ENCODE measurements around the gene HOXA5. TPM values are rescaled to one million over a fixed set of nuclear protein-coding genes. Genes with fewer than 3 reads are reported as not detected.

HOXA5 gene
- polyA plus RNA-seq, 4 donors, result 70.8 to 87.5 (median 80.9) TPM

DNA sequence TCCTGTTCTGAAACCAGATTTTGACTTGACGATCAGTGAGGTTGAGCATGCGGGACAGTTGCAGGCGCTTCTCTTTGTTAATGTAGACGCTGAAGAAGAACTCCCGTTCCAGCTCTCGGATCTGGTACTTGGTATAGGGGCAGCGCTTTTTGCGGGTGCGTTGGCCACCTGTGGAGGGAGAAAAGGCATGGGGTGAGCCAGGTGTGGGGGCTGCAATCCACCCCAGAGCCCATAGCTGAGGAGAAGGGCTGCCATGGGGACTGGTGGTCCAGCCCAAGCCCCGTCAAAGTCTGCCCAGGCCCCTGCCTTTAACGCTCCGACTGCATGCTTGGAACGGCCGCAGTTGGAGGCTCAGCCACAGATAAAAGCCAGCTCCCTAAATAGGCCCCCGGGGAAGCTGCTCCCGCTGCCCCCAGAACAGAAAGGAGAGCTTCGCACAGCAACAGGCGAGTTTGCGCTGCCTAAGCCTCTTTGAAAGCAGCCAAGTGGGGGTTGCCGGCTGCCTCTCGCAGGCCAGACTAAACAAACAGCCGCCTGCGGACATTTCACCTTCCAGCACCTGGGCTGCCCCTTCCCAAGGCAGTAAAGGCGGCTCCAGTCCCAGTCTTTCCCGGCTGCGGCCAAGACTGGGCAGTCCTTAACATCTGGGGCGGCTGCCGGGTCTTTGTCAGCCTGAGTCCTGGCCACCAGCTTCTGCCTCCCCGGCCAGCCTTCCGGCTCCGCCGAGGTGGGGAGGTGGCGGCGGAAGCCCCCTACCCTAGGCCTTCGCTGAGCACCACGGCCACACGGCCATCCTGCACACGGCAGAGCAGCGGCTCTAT lies 39.6 kb upstream of the HOXA5 start:
- DNase-seq (ENCODE audit: low read depth in 4 of 4, low spot score in 2 of 4), result no peak

DNA sequence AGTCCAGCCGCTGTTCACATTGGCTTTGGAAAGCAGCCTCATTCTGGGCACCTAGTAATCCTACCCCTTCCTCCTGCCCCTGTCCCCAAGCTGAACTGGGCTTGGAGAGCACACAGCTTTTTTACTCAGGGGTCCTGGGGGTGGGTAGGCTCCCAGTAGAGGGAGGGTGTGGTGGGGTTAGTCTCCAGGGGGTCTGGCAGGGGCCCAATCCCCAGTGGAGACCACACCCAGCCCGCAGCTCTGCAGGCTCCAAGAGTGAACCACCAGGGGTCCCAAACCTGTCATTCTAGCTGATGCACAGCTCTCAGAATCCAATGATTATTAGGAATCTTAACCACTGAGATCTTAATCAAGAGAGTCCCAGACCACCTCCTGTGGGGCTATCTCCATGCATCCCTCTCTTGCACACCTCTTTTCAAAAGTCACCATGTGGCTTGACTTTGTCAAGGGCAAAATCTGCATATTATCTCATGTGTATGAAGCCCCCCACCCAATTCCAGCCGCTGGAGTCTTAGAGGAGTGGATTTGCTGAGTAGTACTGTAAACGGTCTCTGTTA lies 38.9 kb upstream of the HOXA5 start:
- DNase-seq (ENCODE audit: low read depth in 4 of 4, low spot score in 2 of 4), result no peak

DNA sequence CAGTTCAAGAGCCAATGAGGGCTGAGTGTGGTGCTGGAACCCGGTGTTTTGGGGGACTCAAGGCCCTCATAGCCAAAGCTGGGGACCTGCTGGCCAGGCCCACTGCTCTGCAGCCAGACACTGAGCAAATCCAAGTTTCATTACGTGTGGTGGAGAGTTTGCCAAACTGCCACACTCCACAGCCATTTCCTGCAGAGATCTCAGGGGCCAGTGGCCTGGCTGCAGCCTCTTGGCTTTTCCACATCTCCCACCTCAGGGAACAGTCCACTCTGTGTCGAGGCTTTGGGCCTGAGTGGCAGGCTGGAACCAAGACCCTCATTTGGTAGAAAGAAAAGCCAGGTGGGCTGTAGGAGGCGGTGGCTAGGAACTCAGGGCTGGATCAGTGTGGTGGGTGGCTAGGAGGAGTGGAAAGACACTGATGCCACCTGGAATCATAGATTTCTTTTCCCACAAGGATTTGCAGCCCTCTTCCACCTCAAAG lies 38.4 kb upstream of the HOXA5 start:
- no peak for DNase-seq (ENCODE audit: low read depth in 4 of 4, low spot score in 2 of 4)

DNA sequence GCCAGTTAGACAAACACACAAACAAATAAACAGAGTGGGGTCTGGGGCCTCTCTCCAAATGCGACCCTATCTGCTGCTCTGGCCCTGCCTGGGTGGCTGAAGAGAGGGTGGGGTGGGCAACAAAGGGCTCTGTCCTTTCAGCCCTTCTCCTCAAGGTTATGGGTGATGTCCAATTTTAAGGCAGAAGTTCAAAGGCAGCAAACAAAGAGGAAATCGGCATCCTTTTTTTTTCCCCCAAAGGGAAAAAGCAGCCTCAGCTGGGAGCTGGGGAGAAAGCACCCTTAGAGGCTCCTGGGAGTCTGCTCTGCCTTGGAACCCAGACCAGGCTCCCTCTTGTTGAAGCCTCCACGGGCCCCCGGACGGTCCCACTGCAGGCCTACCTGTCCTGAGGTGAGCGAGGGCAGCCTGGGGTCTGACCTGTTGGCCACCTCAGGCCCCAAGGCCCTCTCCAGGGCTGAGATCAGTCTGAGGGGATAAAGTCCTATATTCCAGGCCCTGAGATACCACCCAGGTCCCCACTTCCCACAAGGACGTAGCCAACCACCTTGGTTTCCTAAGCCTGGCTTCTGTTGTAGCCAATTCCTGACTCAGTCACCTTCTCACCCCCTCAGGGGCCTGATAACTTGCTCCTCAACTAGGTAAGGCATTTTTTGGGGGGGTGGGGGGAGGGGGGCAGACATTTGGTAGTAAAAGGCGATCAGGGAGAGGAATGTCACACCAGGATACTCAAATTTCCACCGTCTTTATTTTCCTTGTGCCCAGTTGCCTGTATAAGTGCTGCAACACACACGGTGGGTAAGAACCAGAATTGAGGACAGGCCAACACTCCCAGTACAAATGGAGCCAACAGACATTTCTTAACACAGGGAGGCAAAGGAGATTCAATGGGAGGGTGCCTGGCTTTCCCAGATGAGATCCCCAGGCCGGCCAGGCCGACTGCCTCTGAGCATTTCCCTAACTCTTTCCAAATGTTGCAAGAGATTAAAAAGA lies 37.2 kb upstream of the HOXA5 start:
- no peak for DNase-seq (ENCODE audit: low read depth in 4 of 4, low spot score in 2 of 4)

DNA sequence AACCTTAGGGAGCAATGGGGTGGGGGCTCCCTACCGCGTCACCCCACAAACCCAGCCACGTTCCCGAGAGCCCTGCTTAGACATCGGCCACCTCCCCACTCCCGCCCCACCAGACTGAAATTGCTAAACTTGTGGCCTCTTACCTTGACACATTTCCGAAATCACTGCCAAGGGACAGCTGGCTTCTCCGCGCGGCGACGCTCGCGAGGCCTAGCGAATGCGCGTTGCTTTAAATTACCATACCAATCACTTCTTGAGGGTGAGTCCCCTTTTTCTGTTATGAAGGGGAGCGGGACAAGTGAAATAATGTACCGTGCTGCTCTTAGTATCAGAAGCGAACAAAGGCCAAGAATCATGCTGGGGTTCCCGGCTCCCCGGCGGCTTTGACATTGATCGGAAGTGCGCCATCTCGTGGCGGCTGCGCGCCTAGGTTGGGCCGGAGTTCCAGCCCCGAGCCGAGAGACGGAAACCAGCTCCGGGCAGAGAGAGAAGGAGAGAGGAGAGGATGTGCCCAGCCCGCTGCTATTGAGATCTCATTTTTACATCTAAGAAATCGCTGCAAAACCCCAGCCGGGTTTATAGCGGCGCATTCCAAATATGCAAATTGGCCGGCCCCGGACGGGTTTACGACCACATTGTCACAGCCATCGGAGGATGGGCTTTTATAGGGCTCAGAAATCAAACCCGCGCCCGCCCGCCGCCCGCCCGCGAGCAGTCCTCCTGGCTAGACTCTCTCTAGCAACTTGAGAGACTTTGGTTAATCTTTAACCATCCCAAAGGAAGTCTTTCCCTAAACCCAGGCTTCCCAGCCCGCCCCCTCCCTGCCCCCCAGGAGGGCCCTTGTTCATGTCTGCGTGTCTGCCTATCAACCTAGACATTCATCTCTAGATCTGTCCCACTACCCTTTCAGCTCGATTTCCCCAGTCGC lies 36.3 kb upstream of the HOXA5 start:
- peak in 1 of 4 donors; percentile 88 for DNase-seq (ENCODE audit: low read depth in 4 of 4, low spot score in 2 of 4)

DNA sequence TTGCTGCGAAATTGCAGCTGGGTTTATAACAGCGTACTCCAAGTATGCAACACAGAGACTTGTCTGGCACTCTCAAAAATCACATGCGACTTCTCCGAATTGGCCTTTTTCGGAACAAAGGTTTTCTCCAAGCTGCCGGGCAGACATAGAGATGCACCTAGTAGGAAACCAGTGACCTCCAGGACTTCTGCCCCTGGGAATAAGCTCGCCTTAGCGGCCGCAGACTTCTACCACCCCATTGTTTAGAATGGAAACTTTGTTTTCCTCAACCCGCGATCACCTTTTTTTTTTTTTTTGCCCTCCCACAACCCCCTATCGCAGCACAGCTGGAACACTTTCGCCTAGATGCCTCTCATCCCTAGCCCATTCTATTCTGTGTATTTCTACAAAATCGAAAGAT lies 35.5 kb upstream of the HOXA5 start:
- no peak for DNase-seq (ENCODE audit: low read depth in 4 of 4, low spot score in 2 of 4)

DNA sequence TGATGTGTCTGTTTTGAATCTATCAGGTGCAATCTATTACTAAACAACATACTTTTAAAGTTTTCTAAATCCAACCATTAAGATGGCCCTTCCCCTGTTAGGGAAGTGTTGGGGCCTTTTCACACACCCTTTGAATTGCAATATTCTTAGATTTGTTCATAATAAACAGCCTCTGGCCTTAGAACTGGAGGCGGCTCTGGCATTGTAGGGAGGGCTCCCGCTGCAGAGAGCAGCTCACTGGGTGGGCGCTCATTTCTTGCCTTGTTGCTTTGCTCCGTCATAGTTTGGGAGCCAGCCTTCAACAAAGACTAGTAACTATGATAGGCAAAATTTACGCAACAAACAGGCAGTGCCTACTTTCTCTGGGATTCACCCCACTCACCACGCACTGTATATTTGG lies 34.9 kb upstream of the HOXA5 start:
- DNase-seq (ENCODE audit: low read depth in 4 of 4, low spot score in 2 of 4), result no peak

DNA sequence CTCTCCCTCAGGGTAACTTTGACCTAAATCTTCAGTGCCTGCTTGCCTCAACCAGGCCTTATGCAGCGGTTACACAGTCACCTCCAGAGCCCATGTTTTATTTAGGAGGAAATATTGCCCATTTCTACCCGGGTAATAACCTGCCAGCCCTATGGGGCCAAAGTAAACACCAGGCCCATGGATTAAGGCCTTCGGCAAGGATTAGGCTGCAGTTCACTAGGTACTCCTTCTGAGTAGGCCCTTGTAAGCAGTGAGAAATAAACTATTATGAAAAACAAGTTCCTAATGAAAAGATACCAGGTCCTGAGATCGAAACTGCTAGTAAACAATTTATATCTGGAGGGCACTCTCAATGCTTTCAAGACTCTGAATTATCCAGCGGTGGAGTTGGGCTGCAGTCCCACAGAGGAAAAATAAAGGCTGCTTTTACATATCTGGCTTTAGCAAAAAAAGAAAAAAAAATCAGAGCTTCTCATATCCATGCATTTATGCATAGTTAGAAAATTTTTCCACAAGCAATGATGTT lies 34.4 kb upstream of the HOXA5 start:
- no peak for DNase-seq (ENCODE audit: low read depth in 4 of 4, low spot score in 2 of 4)

DNA sequence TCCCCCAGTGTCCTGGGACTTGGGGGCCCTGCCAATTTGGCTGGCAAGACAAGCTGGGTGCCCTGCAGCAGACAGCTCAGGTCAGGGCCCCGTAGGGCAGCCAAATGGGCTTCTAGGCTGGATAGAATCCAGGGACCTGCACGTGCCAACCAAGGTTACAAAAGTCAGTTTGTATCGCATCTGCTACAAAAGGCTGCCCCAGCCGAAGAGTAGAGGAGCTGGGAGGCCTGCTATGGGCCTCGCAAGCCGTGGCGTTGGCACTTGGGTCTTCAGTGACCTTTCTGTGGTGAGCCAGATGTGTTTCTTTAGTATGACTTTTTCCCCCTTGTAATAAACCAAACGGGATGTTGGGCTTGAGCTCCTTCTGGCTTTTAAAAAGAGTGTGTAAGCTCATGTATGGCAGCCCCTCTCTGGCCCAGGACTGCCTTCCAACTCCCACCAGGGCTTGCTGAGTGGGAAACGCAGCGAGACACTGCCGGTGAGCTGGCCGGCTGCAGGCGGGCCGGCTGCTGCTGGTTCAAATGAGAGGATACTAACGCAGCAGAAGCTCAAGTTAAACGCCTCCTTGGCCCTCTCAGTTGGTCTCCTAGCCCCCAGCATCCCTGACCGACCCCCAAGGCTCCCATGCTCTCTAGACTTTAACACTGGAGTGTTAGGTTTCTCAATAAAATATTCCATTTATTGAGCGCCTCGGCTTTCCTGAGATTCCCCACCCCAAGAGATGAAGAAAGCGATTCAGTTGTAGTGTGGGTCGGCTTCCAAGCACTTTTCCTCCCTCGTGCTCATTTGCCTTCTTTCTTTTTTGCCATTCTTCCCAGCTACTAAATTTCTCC lies 33.7 kb upstream of the HOXA5 start:
- DNase-seq (ENCODE audit: low read depth in 4 of 4, low spot score in 2 of 4), result no peak

DNA sequence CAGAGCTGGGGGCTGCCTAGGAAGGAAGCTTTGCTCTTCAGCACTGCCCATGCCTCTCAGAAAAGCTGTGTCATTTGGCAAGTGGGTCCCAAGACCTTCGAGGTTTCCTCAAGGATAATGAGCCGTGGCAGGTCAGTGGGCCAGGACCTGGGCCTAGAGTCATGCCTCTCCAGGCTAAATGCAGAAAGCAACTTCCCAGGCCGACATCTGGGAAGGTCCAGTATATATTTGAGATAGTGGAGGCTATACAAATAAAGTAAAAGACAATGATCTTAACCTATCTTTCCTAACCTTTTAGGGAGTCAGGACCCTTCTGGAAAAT lies 33.0 kb upstream of the HOXA5 start:
- no peak for DNase-seq (ENCODE audit: low read depth in 4 of 4, low spot score in 2 of 4)

DNA sequence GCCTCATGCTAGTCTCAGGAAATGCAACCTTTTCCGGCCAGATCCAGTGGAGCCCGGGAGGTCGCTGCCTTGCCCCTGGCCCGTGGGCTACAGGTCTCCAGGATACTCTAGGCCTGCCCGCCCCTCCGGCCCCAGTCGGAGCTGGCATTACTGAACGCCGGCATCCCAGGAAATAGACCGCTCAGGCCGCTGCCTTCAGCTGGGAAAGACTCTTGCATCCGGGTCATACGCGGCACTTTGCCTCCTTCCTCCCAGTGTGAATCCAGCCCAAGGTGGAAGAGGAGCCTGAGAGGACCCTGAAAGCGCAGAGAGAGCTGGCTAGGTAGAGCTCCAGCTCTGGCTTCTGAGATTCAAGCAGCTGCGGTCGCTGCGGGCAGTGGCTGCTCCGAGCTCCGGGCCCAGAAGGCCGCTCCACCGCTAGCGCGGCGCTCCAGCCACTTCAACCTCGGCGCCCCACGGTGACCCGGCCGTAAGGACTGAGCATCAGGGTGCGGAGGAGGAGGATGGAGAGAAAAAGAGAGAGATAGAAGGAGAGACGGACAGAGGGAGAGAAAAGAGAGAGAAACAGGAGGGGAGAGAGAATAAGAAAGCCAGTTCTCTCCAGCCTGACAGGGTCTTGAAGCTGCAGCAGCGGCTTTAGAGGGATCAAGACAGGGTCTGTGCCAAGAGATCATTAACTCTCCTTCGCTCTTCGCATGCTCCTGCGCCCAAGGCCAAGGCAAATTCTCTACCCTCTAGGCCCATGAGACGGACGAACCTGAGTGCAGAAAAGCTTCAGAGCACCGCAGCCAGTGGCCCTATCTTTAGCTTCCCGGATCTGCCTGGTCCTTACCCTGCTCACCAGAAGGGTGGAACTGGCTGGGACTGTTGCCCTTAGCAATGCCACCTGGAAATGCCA lies 32.4 kb upstream of the HOXA5 start:
- no peak for DNase-seq (ENCODE audit: low read depth in 4 of 4, low spot score in 2 of 4)

DNA sequence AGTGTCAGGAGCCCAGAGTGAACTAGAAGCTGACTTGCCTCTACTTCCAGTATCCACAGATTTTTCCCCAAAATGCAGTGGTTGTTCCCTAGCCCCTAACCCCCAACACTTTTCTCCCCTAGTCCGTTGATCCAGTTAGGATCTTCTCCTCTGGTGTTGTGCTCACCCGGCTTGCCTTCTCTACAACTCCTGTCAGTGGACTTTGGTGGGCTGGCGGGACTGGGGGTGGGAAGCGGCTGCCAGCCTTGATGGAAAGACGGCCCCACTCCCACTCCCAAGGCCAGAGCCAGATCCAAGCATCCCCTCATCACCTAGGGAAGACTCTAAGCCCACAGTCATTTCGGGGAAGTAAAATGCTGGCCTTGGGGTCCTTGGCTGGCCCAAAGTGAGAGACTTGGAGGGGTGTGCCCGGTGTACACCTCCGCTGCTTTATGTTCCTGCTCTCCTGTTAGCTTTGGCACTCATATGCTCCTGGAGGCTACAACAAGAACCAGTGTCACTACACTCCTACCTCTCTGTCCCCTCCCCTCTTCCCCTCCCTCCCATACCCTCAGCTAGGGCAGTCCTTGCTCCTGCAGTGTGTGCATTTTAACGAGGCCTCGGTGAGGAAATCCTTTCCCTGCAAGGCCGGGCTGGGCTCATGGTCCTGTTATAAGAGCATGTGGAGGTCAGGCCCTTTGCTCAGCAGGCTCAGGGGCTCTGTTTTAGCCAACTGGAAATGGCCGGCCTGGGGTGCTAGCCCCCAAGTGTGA lies 31.6 kb upstream of the HOXA5 start:
- DNase-seq (ENCODE audit: low read depth in 4 of 4, low spot score in 2 of 4), result no peak

DNA sequence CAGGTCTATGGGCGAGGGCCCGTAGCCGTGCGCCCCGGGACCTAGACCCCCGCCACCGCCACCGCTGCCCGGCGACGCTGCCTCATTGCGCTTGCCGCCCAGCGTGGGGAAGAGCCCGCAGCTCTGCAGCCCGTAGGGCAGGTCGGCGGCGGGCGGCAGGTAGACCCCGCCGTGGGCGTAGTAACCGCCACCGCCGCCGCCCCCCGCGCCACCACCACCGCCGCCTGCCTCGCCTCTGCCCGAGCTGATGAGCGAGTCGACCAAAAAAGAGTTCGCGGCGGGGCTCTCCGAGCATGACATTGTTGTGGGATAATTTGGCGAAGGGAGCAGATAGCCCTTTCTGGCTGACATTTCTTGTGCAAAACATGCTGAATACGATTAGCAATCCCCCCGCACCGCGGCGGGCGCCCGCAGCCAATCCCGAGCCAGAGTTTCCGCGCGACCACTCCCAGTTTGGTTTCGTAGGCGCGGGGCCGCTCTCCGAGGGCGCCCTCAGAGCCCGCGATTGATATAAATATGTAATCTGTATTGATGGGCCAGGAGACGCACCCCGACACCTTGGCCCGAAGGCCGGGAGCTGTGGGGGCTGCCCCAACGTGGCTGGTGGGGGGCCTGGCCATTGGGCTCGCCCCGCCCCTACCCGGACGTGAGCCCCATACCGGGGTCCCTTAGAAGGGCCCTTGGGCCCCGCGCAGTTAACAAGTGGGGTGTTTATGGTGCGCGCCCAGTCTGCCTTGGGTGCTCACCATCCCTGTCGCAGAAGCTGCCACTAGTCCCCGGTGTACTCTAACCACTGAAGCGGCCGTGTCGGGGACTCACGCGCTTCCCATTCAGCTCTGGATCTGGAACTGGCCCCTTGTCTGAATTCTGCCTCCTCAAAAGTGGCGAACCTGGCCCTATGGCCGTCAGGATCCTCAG lies 30.7 kb upstream of the HOXA5 start, which contains the start of gene HOXA10:
Gene HOXA10, minus strand, starts transcription at position 365 of the 918 bp plus-strand sequence. Its CDS starts 14 bp downstream, at position 351.
- no peak for DNase-seq (ENCODE audit: low read depth in 4 of 4, low spot score in 2 of 4)

DNA sequence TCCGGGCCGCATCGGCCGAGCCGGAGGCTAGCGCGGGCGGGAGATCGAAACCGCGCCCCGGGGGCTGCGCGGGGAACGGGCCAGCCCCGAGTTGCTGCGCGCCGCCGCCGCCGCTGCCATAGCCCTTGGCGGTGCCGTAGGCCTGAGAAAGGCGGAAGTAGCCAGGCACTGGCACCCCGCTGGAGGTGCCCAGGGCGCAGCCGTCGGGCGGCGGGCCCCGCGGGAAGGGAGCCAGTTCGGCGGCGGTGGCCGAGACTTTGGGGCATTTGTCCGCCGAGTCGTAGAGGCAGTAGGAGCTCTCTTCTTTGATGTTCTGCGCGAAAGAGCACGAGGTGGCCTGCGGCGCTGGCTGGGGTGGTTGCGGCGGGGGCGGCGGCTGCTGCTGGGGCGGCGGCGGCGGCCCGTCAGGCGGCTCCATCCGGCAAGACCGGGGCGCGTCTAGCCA lies 30.1 kb upstream of the HOXA5 start:
- DNase-seq (ENCODE audit: low read depth in 4 of 4, low spot score in 2 of 4), result no peak

DNA sequence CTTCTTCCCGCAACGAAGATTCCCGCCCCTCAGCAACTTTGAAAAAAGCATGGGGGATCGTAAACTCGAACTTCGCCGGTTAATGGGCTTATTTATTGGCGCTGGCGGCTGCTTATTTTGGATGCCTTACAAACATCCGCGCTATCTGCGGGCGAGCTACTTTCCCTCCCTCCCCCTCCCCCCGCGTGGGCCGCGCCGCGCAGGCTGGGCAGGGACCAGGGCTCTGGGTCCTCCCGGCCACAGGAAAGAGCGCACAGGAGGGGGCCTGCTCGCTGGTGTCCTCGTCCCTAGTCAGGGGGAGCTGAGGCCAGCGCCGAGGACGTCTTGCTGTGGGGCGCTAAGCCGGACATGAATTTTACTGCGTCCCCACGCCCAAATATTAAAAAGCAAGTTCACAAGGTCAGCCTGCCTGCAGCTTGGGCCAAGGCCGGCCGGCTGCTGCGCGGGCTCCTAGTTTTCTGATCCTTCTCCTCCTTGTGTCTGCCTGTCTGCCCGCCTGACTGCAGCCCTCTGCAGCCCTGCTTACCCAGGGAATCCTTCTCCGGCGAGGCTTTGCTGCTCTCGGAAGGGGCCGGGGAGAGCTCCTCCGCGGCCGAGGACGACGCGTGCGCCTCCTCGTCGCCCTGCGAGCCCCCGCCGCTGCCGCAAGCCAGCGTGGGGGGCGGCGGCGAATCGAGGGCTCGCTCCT lies 29.5 kb upstream of the HOXA5 start:
- no peak for DNase-seq (ENCODE audit: low read depth in 4 of 4, low spot score in 2 of 4)

All from left renal cortex interstitium (tissue), 4 donors.